IMR-90 (cell line): Measurements from ENCODE around the gene S100A5. TPM values are rescaled to one million over a fixed set of nuclear protein-coding genes. Genes with fewer than 3 reads are reported as not detected.

Source experiments
- ATAC-seq: fragments of 200-7000 bp; cut with Tn5 transposase; 2 replicates; pipeline ENCODE4 v1.9.1; 2020; ENCODE audit warnings: low read depth, mild to moderate bottlenecking, moderate library complexity
- BruUV-seq: library from RNA; stranded (reverse); fragments of 400-500 nt; replicated peaks from 2 replicates; lab custom pipeline; 2021; lab: Mats Ljungman, UMichigan
- CTCF ChIA-PET: fragments of 300-600 bp; formaldehyde crosslinking; extraction: SDS; loops from one replicate; lab custom pipeline; 2021; ENCODE audit warnings: antibody characterized with exemption; lab: Yijun Ruan, JAX
- POLR2A ChIA-PET: fragments of 300-600 bp; sonication (Branson Sonifier 250); formaldehyde crosslinking; loops from one replicate; lab custom pipeline; 2022; ENCODE audit warnings: antibody characterized with exemption; ENCODE audit not compliant: unreplicated experiment; lab: Charles Lee
- DNase-seq: peaks from one replicate; pipeline ENCODE4 v3.0.0; 2013
- H2AFZ ChIP-seq: replicated peaks from 2 replicates; pipeline ENCODE3; 2013; ENCODE audit warnings: low read length, mild to moderate bottlenecking; ENCODE audit not compliant: poor library complexity
- H2AK5ac ChIP-seq: 2 replicates; pipeline ENCODE4 v1.6.1; 2013; ENCODE audit warnings: low read depth, low read length, inconsistent platforms
- H2AK9ac ChIP-seq: replicated peaks from 2 replicates; pipeline ENCODE3; 2013; ENCODE audit warnings: mild to moderate bottlenecking, low read depth, low read length, moderate library complexity; ENCODE audit not compliant: poor library complexity
- H2BK120ac ChIP-seq: 2 replicates; pipeline ENCODE4 v1.6.1; 2013; ENCODE audit warnings: low read depth, low read length, inconsistent platforms
- H2BK15ac ChIP-seq: 3 replicates; pipeline ENCODE4 v1.6.1; 2013; ENCODE audit warnings: low read depth, low read length, inconsistent platforms
- H2BK20ac ChIP-seq: 2 replicates; pipeline ENCODE4 v1.6.1; 2013; ENCODE audit warnings: low read depth, mild to moderate bottlenecking, inconsistent platforms, low read length, moderate library complexity
- H2BK5ac ChIP-seq: 2 replicates; pipeline ENCODE4 v1.6.1; 2013; ENCODE audit warnings: mild to moderate bottlenecking, low read depth, low read length, inconsistent platforms; ENCODE audit not compliant: poor library complexity, severe bottlenecking
- H3K14ac ChIP-seq: replicated peaks from 2 replicates; pipeline ENCODE4 v1.6.1; 2013; ENCODE audit warnings: low read depth, low read length, inconsistent platforms
- H3K18ac ChIP-seq: 2 replicates; pipeline ENCODE4 v1.6.1; 2013; ENCODE audit warnings: low read depth, low read length, control low read depth
- H3K23ac ChIP-seq: 2 replicates; pipeline ENCODE4 v1.6.1; 2013; ENCODE audit warnings: low read depth, low read length, inconsistent platforms
- H3K27ac ChIP-seq: 2 replicates; pipeline ENCODE4 v1.5.1; 2013; ENCODE audit warnings: mild to moderate bottlenecking, control low read depth, low read length; ENCODE audit not compliant: insufficient read depth
- H3K27me3 ChIP-seq: 2 replicates; pipeline ENCODE4 v1.6.1; 2013; ENCODE audit warnings: low read length; ENCODE audit not compliant: control insufficient read depth, insufficient read depth
- H3K36me3 ChIP-seq: 2 replicates; pipeline ENCODE4 v1.6.1; 2013; ENCODE audit warnings: low read length, mixed read lengths; ENCODE audit not compliant: control insufficient read depth, insufficient read depth
- H3K4ac ChIP-seq: 2 replicates; pipeline ENCODE4 v1.6.1; 2013; ENCODE audit warnings: low read depth, low read length, inconsistent platforms
- H3K4me1 ChIP-seq: 2 replicates; pipeline ENCODE4 v1.6.1; 2013; ENCODE audit warnings: low read length, mixed read lengths; ENCODE audit not compliant: control insufficient read depth, insufficient read depth
- H3K4me2 ChIP-seq: 2 replicates; pipeline ENCODE4 v1.6.1; 2013; ENCODE audit warnings: low read depth, mild to moderate bottlenecking, control low read depth, low read length, moderate library complexity
- H3K4me3 ChIP-seq: 2 replicates; pipeline ENCODE4 v1.5.1; 2013; ENCODE audit warnings: low read depth, mild to moderate bottlenecking, control low read depth, low read length, moderate library complexity; ENCODE audit not compliant: insufficient read depth
- H3K56ac ChIP-seq: 2 replicates; pipeline ENCODE4 v1.6.1; 2013; ENCODE audit warnings: low read length, inconsistent platforms; ENCODE audit not compliant: insufficient read depth; ENCODE audit errors: extremely low read depth
- H3K79me1 ChIP-seq, 2 experiments: 2 replicates each; pipeline ENCODE4 v1.6.1; 2013; ENCODE audit warnings: low read length in 2 of 2, inconsistent platforms in 1 of 2, low read depth in 1 of 2
- H3K9ac ChIP-seq: 2 replicates; pipeline ENCODE4 v1.6.1; 2013; ENCODE audit warnings: low read depth, low read length, control low read depth
- H3K9me1 ChIP-seq: 2 replicates; pipeline ENCODE4 v1.6.1; 2013; ENCODE audit warnings: low read length, inconsistent platforms; ENCODE audit not compliant: insufficient read depth
- H3K9me3 ChIP-seq: 2 replicates; pipeline ENCODE4 v1.6.1; 2013; ENCODE audit warnings: low read length; ENCODE audit not compliant: control insufficient read depth, insufficient read depth
- H4K20me1 ChIP-seq: 2 replicates; pipeline ENCODE4 v1.6.1; 2013; ENCODE audit warnings: low read length, inconsistent platforms; ENCODE audit not compliant: insufficient read depth
- H4K5ac ChIP-seq: 2 replicates; pipeline ENCODE4 v1.6.1; 2013; ENCODE audit warnings: mild to moderate bottlenecking, low read depth, low read length, control low read depth
- H4K8ac ChIP-seq, 2 experiments: 2 replicates each; pipeline ENCODE4 v1.6.1; 2013; ENCODE audit warnings: low read depth in 2 of 2, low read length in 2 of 2, control low read depth in 1 of 2, inconsistent platforms in 1 of 2
- H4K91ac ChIP-seq: 2 replicates; pipeline ENCODE4 v1.6.1; 2013; ENCODE audit warnings: low read depth, low read length, inconsistent platforms; ENCODE audit not compliant: insufficient read depth
- CHD1 ChIP-seq: IDR thresholded peaks from 2 replicates; pipeline ENCODE4 v1.6.1; 2012; ENCODE audit warnings: low read depth, low read length, improper control_type of control experiment
- MAFK ChIP-seq: IDR thresholded peaks from 2 replicates; pipeline ENCODE4 v1.6.1; 2012; ENCODE audit warnings: low read depth, low read length, improper control_type of control experiment
- NFE2L2 ChIP-seq: fragments of 150-350 bp; IDR thresholded peaks from 2 replicates; pipeline ENCODE4 v1.6.1; 2016; ENCODE audit warnings: low read depth, mild to moderate bottlenecking, low read length
- RCOR1 ChIP-seq: IDR thresholded peaks from 2 replicates; pipeline ENCODE4 v1.6.1; 2012; ENCODE audit warnings: mild to moderate bottlenecking, low read length, improper control_type of control experiment; ENCODE audit not compliant: insufficient replicate concordance
- WGBS, 2 experiments: methylation state at CpG; one replicate each; pipeline versions ENCODE4 v1.1.5 to v1.1.7; 2013; ENCODE audit warnings: missing lambda C conversion rate in 2 of 2; ENCODE audit not compliant: insufficient read length in 1 of 2; ENCODE audit errors: extremely low coverage in 2 of 2; 5-methylcytosine and 5-hydroxymethylcytosine counted together
- dilution Hi-C: fragments of 300-500 bp; cut with HindIII; formaldehyde crosslinking; loops from one replicate; pipeline ENCODE4 v1.14.3; 2018; ENCODE audit warnings: low sequenced_read_pairs; ENCODE audit not compliant: unreplicated experiment
- in situ Hi-C: fragments of 300-500 bp; cut with MboI; formaldehyde crosslinking; loops from 3 replicates; pipeline ENCODE4 v1.14.3; 2019; ENCODE audit warnings: low sequenced_read_pairs, inconsistent platforms, mixed read lengths
- intact Hi-C: fragments of 100-400 bp; cut with micrococcal nuclease; formaldehyde crosslinking; loops from 2 replicates; pipeline ENCODE4 v1.10.0; 2022
- polyA plus RNA-seq, 3 experiments: library from polyadenylated mRNA; depleted of rRNA; stranded (reverse); fragments of >200 nt; gene quantifications; 2 replicates each; pipeline ENCODE4 v1.2.3, GENCODE V29; 2012; ENCODE audit warnings: low replicate concordance in 1 of 3
- total RNA-seq: library from RNA; depleted of rRNA; stranded (reverse); fragments of >200 nt; gene quantifications from 2 replicates; pipeline ENCODE4 v1.2.3, GENCODE V29; 2012
- TF ChIP-seq, protein P1 (sequence below): conservative IDR thresholded peaks from 2 replicates; pipeline ENCODE4 v1.5.1; 2012; ENCODE audit warnings: mild to moderate bottlenecking, low read depth, low read length, improper control_type of control experiment
- TF ChIP-seq, protein P2 (sequence below): fragments of 150-350 bp; IDR thresholded peaks from 2 replicates; pipeline ENCODE4 v1.6.1; 2017; ENCODE audit warnings: mild to moderate bottlenecking, antibody characterized with exemption, low read length, low read depth

The S100A5 gene
- total and polyA plus RNA-seq, 2 of the 4 experiments (the other 2 are of a cell fraction): 0.27 TPM; not detected in 1

DNA sequence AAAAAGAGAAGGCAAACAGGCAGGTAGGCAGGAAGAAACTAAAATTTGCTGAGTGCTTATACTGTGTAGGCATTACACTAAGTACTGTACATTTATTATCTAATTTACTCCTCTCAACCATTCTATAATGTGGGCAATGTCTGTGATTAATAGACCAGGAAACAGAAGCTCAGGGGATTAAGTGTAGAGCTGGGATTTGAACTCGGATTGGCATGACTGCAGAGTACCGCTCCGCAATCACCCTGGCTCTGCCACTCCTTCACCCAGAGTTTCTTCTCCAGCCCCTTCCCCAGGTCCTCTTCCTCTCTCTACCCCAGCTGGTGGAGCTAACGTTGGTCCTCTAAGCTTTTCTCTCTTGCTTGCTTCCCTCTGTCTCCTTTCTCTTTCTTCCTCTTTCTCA, 36.4 kb upstream of the S100A5 start:
- H3K9me3 ChIP-seq: no peaks in the 10 kb centered on the region
- H3K14ac ChIP-seq: 0 out of 2 replicates have a peak overlapping the region, but pooled peaks have one; percentile 45
- H4K5ac ChIP-seq: no peak overlapping the region
- TF ChIP-seq CHD1: no peak
- no peak for TF ChIP-seq MAFK
- TF ChIP-seq, protein P1, sequence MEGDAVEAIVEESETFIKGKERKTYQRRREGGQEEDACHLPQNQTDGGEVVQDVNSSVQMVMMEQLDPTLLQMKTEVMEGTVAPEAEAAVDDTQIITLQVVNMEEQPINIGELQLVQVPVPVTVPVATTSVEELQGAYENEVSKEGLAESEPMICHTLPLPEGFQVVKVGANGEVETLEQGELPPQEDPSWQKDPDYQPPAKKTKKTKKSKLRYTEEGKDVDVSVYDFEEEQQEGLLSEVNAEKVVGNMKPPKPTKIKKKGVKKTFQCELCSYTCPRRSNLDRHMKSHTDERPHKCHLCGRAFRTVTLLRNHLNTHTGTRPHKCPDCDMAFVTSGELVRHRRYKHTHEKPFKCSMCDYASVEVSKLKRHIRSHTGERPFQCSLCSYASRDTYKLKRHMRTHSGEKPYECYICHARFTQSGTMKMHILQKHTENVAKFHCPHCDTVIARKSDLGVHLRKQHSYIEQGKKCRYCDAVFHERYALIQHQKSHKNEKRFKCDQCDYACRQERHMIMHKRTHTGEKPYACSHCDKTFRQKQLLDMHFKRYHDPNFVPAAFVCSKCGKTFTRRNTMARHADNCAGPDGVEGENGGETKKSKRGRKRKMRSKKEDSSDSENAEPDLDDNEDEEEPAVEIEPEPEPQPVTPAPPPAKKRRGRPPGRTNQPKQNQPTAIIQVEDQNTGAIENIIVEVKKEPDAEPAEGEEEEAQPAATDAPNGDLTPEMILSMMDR: no peak
- TF ChIP-seq, protein P2, sequence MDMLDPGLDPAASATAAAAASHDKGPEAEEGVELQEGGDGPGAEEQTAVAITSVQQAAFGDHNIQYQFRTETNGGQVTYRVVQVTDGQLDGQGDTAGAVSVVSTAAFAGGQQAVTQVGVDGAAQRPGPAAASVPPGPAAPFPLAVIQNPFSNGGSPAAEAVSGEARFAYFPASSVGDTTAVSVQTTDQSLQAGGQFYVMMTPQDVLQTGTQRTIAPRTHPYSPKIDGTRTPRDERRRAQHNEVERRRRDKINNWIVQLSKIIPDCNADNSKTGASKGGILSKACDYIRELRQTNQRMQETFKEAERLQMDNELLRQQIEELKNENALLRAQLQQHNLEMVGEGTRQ: no peak
- TF ChIP-seq RCOR1: no peak
- TF ChIP-seq NFE2L2: no peak
- no peaks in the 10 kb centered on the region for H4K20me1 ChIP-seq
- H4K8ac ChIP-seq: no peak overlapping the region; a peak in 1 of 4 replicates
- peak overlapping the region; percentile 63 for H2AFZ ChIP-seq
- ChIA-PET POLR2A (interaction anchor here (0.9 to 1.5 kb wide), 3 partner anchors 32 to 57 kb away, joined by 3 to 5 read pairs (median 5); partner anchors contain the start of gene CHTOP), CTCF (interaction anchor here (0.8 kb wide), 1 partner anchor 12 kb away, joined by 3 read pairs; no protein-coding TSS in a partner anchor)
- H3K4ac ChIP-seq: 0 out of 2 replicates have a peak overlapping the region, but pooled peaks have one; percentile 27
- no peak overlapping the region for H3K23ac ChIP-seq
- dilution Hi-C loops: no loop called here
- H2BK120ac ChIP-seq: peak overlapping the region; percentile 39; the same call in 1 of the 2 replicates
- no peak overlapping the region for H3K4me2 ChIP-seq
- no peak overlapping the region for H3K9ac ChIP-seq
- no peak overlapping the region for H3K4me3 ChIP-seq
- no peaks in the 10 kb centered on the region for H3K79me1 ChIP-seq
- no peak overlapping the region for H3K56ac ChIP-seq
- H3K9me1 ChIP-seq: peaks cover 8% of the 10 kb centered on the region
- peak overlapping the region; percentile 37; the same call in 1 of the 2 replicates for H2AK5ac ChIP-seq
- H3K27ac ChIP-seq: no peak overlapping the region
- no peak overlapping the region for H2BK15ac ChIP-seq
- H4K91ac ChIP-seq: no peak overlapping the region
- no CpG with 5 or more reads among the region's 4 CpGs for WGBS, 2 experiments
- H2BK20ac ChIP-seq: 0 out of 2 replicates have a peak overlapping the region, but pooled peaks have one; percentile 5
- no peak for DNase-seq
- no peak for ATAC-seq
- no peak overlapping the region for H3K18ac ChIP-seq
- BruUV-seq: no TSS peak
- no peaks in the 10 kb centered on the region for H3K27me3 ChIP-seq
- no peak overlapping the region for H2BK5ac ChIP-seq
- no peak overlapping the region for H2AK9ac ChIP-seq
- H3K36me3 ChIP-seq: no peaks in the 10 kb centered on the region
- intact Hi-C loops: no loop called here
- H3K4me1 ChIP-seq: peaks cover 15% of the 10 kb centered on the region
- in situ Hi-C loops: no loop called here
